MCF 10A (cell line): ENCODE results near the gene TCF12. TPM values are rescaled to one million over a fixed set of nuclear protein-coding genes. Genes with fewer than 3 reads are reported as not detected.

Experiments
- BruUV-seq: library from RNA; stranded (reverse); fragments of 400-500 nt; replicated peaks from 2 replicates; lab custom pipeline; 2021; lab: Mats Ljungman, UMichigan
- CTCF ChIA-PET: fragments of 300-600 bp; sonication (Branson Sonifier 250); formaldehyde crosslinking; extraction: SDS; loops from one replicate; lab custom pipeline; 2021; ENCODE audit warnings: antibody characterized with exemption, inconsistent platforms; lab: Yijun Ruan, JAX
- POLR2A ChIA-PET: fragments of 300-600, 350-650 bp; sonication (Branson Sonifier 250); formaldehyde crosslinking; extraction: SDS; loops from one replicate; lab custom pipeline; 2020; ENCODE audit warnings: antibody characterized with exemption, inconsistent platforms; lab: Yijun Ruan, JAX
- DNase-seq: peaks from one replicate; pipeline ENCODE4 v3.0.0-alpha.2; 2018; ENCODE audit not compliant: unreplicated experiment
- H3K27ac Mint-ChIP-seq: one replicate; pipeline ENCODE4 v1.8.0; 2022; ENCODE audit warnings: mild to moderate bottlenecking, low read depth, mixed read lengths; ENCODE audit not compliant: unreplicated experiment
- H3K27me3 Mint-ChIP-seq: one replicate; pipeline ENCODE4 v1.8.0; 2022; ENCODE audit warnings: mixed read lengths; ENCODE audit not compliant: insufficient read depth, unreplicated experiment
- H3K36me3 Mint-ChIP-seq: one replicate; pipeline ENCODE4 v1.8.0; 2022; ENCODE audit warnings: mild to moderate bottlenecking, moderate library complexity, mixed read lengths; ENCODE audit not compliant: insufficient read depth, unreplicated experiment
- H3K4me1 Mint-ChIP-seq: one replicate; pipeline ENCODE4 v1.8.0; 2022; ENCODE audit warnings: mixed read lengths; ENCODE audit not compliant: insufficient read depth, unreplicated experiment
- H3K4me3 Mint-ChIP-seq: one replicate; pipeline ENCODE4 v1.8.0; 2022; ENCODE audit warnings: mild to moderate bottlenecking, moderate library complexity, mixed read lengths; ENCODE audit not compliant: unreplicated experiment
- H3K9me3 Mint-ChIP-seq: one replicate; pipeline ENCODE4 v1.8.0; 2022; ENCODE audit warnings: mixed read lengths; ENCODE audit not compliant: unreplicated experiment
- intact Hi-C: fragments of 100-400 bp; cut with micrococcal nuclease; formaldehyde crosslinking; loops from 2 replicates; pipeline ENCODE4 v1.14.1; 2022
- total RNA-seq: library from RNA; stranded (reverse); gene quantifications from 2 replicates; pipeline ENCODE4 v1.2.3, GENCODE V29; 2022
- TF ChIP-seq, protein P1 (sequence below): fragments of 200-600 bp; IDR thresholded peaks from one replicate; pipeline ENCODE4 v1.8.0; 2022; ENCODE audit warnings: antibody characterized with exemption, mild to moderate bottlenecking; ENCODE audit not compliant: unreplicated experiment

TCF12 gene
- total RNA-seq, 1 experiment from 2014 or later = 140 TPM

DNA sequence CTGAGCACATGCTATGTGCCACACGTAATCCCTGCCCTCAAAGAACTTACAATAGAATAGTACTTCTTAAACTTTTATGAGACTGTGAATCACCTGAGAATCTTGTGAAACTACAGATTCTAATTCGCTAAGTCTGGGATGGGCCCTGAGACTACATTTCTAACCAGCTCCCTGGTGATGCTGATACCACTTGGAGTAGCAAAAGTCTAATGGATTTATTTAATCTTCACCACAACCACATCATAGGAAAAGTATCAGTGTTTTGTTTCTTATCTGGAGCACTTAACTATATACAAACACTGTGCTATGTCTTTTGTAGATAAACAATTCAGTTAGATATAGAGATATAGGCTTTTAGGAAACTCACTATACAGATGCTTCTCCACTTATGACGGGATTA is 23.8 kb upstream of the TCF12 start:
- no TSS peak for BruUV-seq
- no peak overlapping the region for H3K4me3 Mint-ChIP-seq
- no peaks in the 10 kb centered on the region for H3K36me3 Mint-ChIP-seq
- H3K27ac Mint-ChIP-seq = no peak overlapping the region
- DNase-seq = no peak
- ChIA-PET CTCF (no interaction called here), POLR2A (no interaction called here)
- H3K9me3 Mint-ChIP-seq = peaks cover 5% of the 10 kb centered on the region
- H3K27me3 Mint-ChIP-seq = no peaks in the 10 kb centered on the region
- no peaks in the 10 kb centered on the region for H3K4me1 Mint-ChIP-seq
- TF ChIP-seq, protein P1, sequence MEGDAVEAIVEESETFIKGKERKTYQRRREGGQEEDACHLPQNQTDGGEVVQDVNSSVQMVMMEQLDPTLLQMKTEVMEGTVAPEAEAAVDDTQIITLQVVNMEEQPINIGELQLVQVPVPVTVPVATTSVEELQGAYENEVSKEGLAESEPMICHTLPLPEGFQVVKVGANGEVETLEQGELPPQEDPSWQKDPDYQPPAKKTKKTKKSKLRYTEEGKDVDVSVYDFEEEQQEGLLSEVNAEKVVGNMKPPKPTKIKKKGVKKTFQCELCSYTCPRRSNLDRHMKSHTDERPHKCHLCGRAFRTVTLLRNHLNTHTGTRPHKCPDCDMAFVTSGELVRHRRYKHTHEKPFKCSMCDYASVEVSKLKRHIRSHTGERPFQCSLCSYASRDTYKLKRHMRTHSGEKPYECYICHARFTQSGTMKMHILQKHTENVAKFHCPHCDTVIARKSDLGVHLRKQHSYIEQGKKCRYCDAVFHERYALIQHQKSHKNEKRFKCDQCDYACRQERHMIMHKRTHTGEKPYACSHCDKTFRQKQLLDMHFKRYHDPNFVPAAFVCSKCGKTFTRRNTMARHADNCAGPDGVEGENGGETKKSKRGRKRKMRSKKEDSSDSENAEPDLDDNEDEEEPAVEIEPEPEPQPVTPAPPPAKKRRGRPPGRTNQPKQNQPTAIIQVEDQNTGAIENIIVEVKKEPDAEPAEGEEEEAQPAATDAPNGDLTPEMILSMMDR = no peak
- intact Hi-C loops = no loop called here

DNA sequence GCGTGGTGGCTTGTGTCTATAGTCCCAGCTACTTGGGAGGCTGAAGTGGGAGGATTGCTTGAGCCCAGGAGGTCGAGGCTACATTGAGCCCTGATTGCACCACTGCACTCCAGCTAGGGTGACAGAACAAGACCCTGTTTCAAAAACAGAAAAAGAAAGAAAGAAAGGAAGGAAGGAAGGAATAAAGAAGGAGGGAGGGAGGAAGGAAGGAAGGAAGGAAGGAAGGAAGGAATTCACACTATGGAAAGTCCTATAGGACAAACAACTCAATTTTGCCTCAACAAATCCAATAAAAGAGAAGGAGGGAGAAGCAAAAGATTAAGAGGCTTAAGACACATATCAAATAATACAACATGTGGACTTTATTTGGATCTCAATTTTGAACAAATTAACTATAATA is 16.5 kb upstream of the TCF12 start:
- H3K4me1 Mint-ChIP-seq = peaks cover 4% of the 10 kb centered on the region
- POLR2A ChIA-PET = interaction anchor here (0.6 to 3.1 kb wide), 2 partner anchors 8 to 14 kb away, joined by 4 to 13 read pairs; no protein-coding TSS in a partner anchor
- CTCF ChIA-PET = no interaction called here
- no peak for DNase-seq
- no peaks in the 10 kb centered on the region for H3K27me3 Mint-ChIP-seq
- TF ChIP-seq, protein P1 = no peak
- H3K4me3 Mint-ChIP-seq = no peak overlapping the region
- no peak overlapping the region for H3K27ac Mint-ChIP-seq
- H3K9me3 Mint-ChIP-seq = peaks cover 5% of the 10 kb centered on the region
- intact Hi-C loops = no loop called here
- H3K36me3 Mint-ChIP-seq = no peaks in the 10 kb centered on the region
- BruUV-seq = no TSS peak

DNA sequence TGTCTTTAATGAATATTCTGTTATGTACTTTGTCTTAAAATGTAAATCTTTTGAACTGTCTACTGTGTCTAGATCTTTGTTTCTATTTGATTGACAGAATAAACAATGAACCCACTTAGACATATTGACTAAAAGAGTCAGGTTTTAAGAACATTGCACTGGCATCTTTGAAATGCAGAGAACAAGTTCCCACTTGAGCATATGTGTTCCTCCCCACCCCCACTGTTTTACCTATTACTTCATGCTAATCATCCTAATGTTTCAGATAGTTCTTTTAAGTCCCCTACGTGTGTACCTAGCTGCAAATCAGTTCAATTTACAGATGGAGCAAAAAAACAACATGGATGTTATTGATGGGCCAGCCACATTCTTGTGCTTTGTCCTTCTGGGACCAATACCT is 11.7 kb upstream of the TCF12 start:
- H3K27ac Mint-ChIP-seq = no peak overlapping the region
- H3K36me3 Mint-ChIP-seq = no peaks in the 10 kb centered on the region
- TF ChIP-seq, protein P1 = no peak
- ChIA-PET CTCF (no interaction called here), POLR2A (interaction anchor here (0.7 to 1.8 kb wide), 2 partner anchors 11 kb away, joined by 4 to 6 read pairs; partner anchors contain the start of gene TCF12)
- H3K4me3 Mint-ChIP-seq = no peak overlapping the region
- BruUV-seq = no TSS peak
- intact Hi-C loops = no loop called here
- no peaks in the 10 kb centered on the region for H3K9me3 Mint-ChIP-seq
- no peaks in the 10 kb centered on the region for H3K27me3 Mint-ChIP-seq
- peaks cover 6% of the 10 kb centered on the region for H3K4me1 Mint-ChIP-seq
- DNase-seq = no peak

DNA sequence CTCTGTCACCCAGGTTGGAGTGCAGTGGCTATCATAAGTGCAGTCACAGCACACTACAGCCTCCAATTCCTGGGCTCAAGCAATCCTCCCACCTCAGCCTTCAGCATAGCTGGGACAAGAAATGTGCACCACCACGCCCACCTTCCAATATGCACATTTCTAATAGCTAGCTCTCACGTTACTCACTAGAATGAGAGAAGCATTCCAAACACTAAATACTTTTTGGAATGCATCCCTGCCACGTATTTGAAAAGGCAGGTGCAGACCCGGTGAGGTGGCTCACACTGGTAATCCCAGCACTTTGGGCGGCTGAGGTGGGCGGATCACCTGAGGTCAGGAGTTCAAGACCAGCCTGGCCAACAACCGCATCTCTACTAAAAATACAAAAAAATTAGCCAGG is 7.6 kb upstream of the TCF12 start:
- POLR2A ChIA-PET = interaction anchor here (0.6 to 2.2 kb wide), 2 partner anchors 9 to 23 kb away, joined by 4 to 8 read pairs; no protein-coding TSS in a partner anchor
- Mint-ChIP-seq H3K9me3 (no peaks in the 10 kb centered on the region), H3K4me3 (no peak overlapping the region), H3K27me3 (no peaks in the 10 kb centered on the region), H3K4me1 (peaks cover 12% of the 10 kb centered on the region), H3K27ac (no peak overlapping the region), H3K36me3 (peaks cover 5% of the 10 kb centered on the region)
- CTCF ChIA-PET = no interaction called here
- no TSS peak for BruUV-seq
- TF ChIP-seq, protein P1 = no peak
- intact Hi-C loops = no loop called here
- DNase-seq = no peak
